Measurements from ENCODE around the gene PLEKHM3.

- no peak for TF ChIP-seq GATA3 (IDR thresholded peaks at IDR 0.05; ENCODE audit: low read depth, low read length)
- TF ChIP-seq GATA2 (IDR thresholded peaks at IDR 0.05; ENCODE audit: low read depth, low read length): no peak
Observed at GRCh38 chr2:207778298-207778882, 246.9 kb downstream of the PLEKHM3 start.
